ENCODE data around the gene EMILIN1.
A peak's percentile ranks its signal among the peaks of the same experiment; 100 is the strongest.

Gene EMILIN1

DNA sequence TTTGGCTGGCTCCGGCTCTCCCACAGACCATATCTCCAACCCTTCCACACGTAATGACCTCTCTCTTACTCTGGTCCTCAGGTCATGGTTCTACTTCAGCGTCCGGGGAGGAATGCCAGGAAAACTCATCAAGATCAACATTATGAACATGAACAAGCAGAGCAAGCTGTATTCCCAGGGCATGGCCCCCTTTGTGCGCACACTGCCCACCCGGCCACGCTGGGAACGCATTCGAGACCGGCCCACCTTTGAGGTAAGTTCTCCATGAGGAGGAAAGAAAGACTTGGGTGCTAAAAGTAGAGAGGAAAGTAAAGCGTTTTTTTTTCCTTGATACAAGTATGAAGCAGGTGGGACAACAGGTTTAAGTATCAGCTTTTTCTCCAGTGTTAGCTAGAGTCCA is 25.1 kb upstream of the EMILIN1 start:
- Mint-ChIP-seq H3K9me3 (peaks cover 9% of the 10 kb centered on the region), H3K4me1 (peaks cover 22% of the 10 kb centered on the region), H3K36me3 (ENCODE audit: low read depth) (peaks cover 34% of the 10 kb centered on the region), H3K27me3 (ENCODE audit: low read depth, poor library complexity) (peaks cover 14% of the 10 kb centered on the region), H3K27ac (no peak overlapping the region), H3K4me3 (peak overlapping the region; percentile 94)
- TF ChIP-seq, protein P1, sequence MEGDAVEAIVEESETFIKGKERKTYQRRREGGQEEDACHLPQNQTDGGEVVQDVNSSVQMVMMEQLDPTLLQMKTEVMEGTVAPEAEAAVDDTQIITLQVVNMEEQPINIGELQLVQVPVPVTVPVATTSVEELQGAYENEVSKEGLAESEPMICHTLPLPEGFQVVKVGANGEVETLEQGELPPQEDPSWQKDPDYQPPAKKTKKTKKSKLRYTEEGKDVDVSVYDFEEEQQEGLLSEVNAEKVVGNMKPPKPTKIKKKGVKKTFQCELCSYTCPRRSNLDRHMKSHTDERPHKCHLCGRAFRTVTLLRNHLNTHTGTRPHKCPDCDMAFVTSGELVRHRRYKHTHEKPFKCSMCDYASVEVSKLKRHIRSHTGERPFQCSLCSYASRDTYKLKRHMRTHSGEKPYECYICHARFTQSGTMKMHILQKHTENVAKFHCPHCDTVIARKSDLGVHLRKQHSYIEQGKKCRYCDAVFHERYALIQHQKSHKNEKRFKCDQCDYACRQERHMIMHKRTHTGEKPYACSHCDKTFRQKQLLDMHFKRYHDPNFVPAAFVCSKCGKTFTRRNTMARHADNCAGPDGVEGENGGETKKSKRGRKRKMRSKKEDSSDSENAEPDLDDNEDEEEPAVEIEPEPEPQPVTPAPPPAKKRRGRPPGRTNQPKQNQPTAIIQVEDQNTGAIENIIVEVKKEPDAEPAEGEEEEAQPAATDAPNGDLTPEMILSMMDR (IDR thresholded peaks at IDR 0.05) = no peak
- DNase-seq = no peak

DNA sequence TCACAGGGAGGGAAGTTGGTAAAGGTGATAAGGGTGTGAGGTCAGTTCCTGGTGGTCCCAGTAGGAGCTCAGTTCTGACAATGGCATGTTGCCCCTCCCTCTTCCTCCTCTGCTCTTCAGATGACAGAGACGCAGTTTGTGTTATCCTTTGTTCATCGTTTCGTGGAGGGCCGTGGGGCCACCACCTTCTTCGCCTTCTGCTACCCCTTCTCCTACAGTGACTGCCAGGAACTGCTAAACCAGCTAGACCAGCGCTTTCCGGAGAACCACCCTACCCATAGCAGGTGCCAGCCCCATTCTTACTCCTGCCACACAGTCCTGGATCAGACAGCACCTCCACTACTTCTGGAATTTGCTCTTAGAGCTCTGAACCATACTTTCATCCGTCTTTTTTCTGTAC is 24.6 kb upstream of the EMILIN1 start:
- no peak for DNase-seq
- TF ChIP-seq, protein P1 (IDR thresholded peaks at IDR 0.05) = no peak
- Mint-ChIP-seq H3K36me3 (ENCODE audit: low read depth) (peaks cover 39% of the 10 kb centered on the region), H3K27ac (no peak overlapping the region), H3K4me3 (no peak overlapping the region), H3K9me3 (peaks cover 7% of the 10 kb centered on the region), H3K27me3 (ENCODE audit: low read depth, poor library complexity) (peaks cover 14% of the 10 kb centered on the region), H3K4me1 (peaks cover 22% of the 10 kb centered on the region)

DNA sequence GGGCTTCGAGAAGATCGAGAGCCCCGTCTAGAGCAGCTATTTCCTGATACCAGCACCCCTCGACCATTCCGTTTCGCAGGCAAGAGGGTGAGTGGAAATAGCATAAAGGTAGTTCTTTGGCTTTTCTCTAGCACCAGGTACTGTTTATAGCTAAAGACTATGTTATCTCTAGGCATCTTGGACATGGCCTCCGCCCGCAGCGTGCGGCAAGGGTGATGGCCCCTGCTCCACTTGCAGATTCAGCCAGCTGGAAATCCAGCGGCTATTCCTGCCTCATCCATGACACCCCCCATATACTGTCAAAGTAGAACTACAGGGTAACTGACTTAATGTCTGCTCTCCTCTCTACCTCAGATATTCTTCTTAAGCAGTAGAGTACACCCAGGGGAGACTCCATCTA is 23.7 kb upstream of the EMILIN1 start:
- TF ChIP-seq, protein P1 (IDR thresholded peaks at IDR 0.05) = no peak
- H3K36me3 Mint-ChIP-seq (ENCODE audit: low read depth) = peaks cover 48% of the 10 kb centered on the region
- H3K4me1 Mint-ChIP-seq = peaks cover 15% of the 10 kb centered on the region
- no peak overlapping the region for H3K4me3 Mint-ChIP-seq
- peaks cover 14% of the 10 kb centered on the region for H3K27me3 Mint-ChIP-seq (ENCODE audit: low read depth, poor library complexity)
- H3K27ac Mint-ChIP-seq = no peak overlapping the region
- DNase-seq = no peak
- H3K9me3 Mint-ChIP-seq = peaks cover 7% of the 10 kb centered on the region

DNA sequence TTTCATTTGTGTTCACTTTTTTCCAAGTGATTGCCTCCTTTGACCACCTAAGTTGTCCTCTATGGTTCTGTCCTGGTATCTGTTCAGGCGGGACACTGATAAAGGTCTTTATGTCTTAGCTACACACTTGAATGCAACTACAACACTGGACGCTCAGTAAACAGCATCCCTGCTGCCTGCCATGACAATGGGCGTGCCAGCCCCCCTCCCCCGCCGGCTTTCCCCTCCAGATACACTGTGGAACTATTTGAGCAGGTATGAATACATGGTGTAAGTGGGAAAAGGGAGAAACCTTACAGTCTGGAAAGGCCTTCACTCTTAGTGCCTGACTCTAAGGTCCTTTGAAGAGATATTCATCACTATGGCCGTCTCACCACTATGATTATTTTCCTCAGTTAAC is 21.2 kb upstream of the EMILIN1 start:
- Mint-ChIP-seq H3K4me1 (peaks cover 11% of the 10 kb centered on the region), H3K9me3 (no peaks in the 10 kb centered on the region), H3K27ac (no peak overlapping the region), H3K27me3 (ENCODE audit: low read depth, poor library complexity) (no peaks in the 10 kb centered on the region), H3K36me3 (ENCODE audit: low read depth) (peaks cover 55% of the 10 kb centered on the region), H3K4me3 (no peak overlapping the region)
- DNase-seq = no peak
- TF ChIP-seq, protein P1 (IDR thresholded peaks at IDR 0.05) = no peak

DNA sequence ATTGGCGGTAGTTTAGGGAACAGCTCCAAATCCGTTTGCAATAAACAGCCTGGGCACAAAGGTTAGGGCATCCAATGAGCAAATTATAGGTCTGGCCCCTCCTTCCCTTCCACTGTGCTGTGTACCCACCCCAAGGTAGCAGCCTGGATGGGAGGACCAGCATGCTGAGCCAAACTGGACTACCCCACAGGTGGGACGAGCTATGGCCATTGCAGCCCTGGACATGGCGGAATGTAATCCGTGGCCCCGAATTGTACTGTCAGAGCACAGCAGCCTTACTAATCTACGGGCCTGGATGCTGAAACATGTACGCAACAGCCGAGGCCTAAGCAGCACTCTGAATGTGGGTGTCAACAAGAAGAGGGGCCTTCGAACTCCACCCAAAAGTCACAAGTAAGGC is 20.2 kb upstream of the EMILIN1 start:
- Mint-ChIP-seq H3K9me3 (no peaks in the 10 kb centered on the region), H3K4me3 (no peak overlapping the region), H3K27ac (no peak overlapping the region), H3K27me3 (ENCODE audit: low read depth, poor library complexity) (no peaks in the 10 kb centered on the region), H3K4me1 (peaks cover 2% of the 10 kb centered on the region), H3K36me3 (ENCODE audit: low read depth) (peaks cover 61% of the 10 kb centered on the region)
- TF ChIP-seq, protein P1 (IDR thresholded peaks at IDR 0.05) = no peak
- no peak for DNase-seq

DNA sequence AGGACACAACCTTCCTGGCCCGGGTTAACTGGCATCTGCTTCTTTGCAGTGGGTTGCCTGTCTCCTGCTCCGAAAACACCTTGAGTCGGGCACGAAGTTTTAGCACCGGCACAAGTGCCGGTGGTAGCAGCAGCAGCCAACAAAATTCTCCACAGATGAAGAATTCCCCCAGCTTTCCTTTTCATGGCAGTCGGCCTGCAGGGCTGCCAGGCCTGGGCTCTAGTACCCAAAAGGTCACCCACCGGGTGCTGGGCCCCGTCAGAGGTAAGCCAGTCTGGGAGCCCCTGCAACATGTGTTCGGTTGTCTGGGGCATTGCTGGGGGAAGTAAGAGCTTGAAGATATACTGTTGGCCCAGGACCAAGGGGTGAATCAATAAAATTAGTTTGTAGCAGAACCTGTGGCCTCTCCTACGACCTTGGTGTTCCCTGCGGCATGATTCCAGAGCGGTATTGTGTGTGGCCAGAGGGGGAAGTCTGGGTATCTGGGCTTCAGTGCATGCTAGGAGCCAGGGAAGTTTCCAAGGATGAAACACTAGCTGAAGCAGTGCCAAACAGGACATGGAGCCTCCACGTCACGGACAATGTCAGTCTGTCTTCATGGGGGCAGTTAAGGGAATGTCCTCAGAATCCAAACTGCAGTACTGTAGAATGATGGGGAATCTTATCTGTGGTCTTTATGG is 19.1 kb upstream of the EMILIN1 start:
- peak overlapping the region; percentile 48 for H3K27ac Mint-ChIP-seq
- no peaks in the 10 kb centered on the region for H3K27me3 Mint-ChIP-seq (ENCODE audit: low read depth, poor library complexity)
- TF ChIP-seq, protein P1 (IDR thresholded peaks at IDR 0.05) = no peak
- H3K9me3 Mint-ChIP-seq = no peaks in the 10 kb centered on the region
- no peaks in the 10 kb centered on the region for H3K4me1 Mint-ChIP-seq
- no peak overlapping the region for H3K4me3 Mint-ChIP-seq
- no peak for DNase-seq
- peaks cover 62% of the 10 kb centered on the region for H3K36me3 Mint-ChIP-seq (ENCODE audit: low read depth)

Measured in nephron progenitor cell (in vitro differentiated cells).